A172 (cell line): ENCODE measurements around the gene TULP4. TPM values are rescaled to one million over a fixed set of nuclear protein-coding genes. Genes with fewer than 3 reads are reported as not detected.
"Not testable (repeated sequence)": the region's sequence is repeated elsewhere in the genome, so short reads cannot be mapped to it uniquely, and the experiment has no call there.

Experiments used
- DNase-seq: peaks from one replicate; pipeline ENCODE4 v3.0.0-alpha.2; 2015; ENCODE audit warnings: low spot score
- total RNA-seq: library from RNA; depleted of rRNA; stranded (reverse); fragments of >200 nt; shearing (Covaris generic); gene quantifications from 2 replicates; pipeline ENCODE4 v1.2.3, GENCODE V29; 2014

TULP4 gene
- total RNA-seq, 1 experiment from 2014 or later = 47.7 TPM

DNA sequence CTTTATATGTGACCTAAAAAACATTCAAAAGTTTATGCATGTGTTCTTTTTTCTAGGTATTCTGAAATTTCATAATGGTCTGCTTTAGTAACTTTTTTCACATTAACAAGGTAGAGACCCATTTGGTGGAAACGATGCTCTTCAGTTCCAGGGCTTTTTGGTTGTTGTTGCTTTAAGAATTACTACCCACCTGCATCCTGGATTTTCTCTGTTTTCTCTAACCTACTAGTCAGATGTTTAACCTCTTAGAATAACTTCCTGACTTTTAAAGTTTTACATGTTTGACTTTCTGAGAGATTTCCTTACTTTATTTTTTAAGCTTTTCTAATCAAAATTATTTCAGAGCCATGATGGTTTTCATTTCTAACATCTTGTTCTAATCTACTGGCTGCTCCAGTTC, 14.9 kb downstream of the TULP4 start:
- no peak for DNase-seq

DNA sequence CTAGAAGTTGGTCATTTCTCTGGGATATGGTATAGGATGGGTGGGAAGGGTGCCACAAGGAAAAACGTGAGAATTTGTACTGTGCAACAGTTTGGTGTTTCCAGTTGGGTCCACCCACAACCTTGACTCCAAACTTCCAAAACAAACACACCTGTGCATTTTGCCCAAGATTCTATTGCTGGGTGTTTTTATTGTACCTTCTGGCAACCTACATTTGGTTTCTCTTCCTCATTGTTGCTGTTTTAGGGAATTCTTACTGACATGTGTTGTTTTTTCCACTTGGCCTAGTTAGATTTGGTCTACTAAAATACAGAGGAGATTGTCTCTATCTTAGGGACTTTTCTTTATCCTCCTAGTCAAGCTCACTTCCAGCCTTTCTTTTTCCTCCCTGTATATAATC, 16.7 kb downstream of the TULP4 start:
- DNase-seq = no peak

DNA sequence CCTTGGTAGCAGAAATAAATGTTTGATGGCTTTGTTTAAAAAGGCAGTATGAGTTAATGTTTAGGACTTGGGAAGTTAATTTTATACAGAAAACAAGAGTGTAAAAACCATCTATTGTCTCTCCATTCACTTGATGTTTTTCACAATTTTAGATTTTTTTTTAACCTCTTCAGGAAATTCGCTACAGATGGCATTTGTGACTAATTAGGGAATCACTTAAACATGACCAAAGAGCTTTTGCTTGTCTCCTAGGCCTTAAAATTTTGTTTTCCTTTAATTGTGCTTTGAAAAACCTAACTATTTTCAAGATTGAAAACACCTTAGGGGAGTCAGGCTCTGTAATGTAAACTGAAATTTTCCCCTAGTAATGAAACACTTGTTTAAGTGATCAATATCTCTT, 17.3 kb downstream of the TULP4 start:
- DNase-seq = no peak

DNA sequence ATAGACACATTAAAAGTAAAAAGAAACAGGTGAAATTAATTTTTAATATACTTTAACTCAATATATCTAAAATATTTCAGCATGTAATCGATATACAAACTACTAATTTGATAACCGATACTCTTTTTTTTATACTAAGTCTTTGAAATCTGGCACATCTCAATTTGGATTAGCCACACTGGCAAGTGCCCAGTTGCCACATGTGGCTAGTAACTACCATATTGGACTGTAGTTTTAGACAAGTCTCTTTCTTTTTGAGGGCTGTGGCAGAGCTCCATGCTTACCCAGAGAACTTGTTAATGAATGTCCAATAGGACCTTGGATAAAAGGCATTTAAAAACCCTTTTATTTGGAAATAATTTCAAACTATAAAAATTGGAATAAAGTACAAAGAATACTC, 17.8 kb downstream of the TULP4 start:
- DNase-seq = no peak

DNA sequence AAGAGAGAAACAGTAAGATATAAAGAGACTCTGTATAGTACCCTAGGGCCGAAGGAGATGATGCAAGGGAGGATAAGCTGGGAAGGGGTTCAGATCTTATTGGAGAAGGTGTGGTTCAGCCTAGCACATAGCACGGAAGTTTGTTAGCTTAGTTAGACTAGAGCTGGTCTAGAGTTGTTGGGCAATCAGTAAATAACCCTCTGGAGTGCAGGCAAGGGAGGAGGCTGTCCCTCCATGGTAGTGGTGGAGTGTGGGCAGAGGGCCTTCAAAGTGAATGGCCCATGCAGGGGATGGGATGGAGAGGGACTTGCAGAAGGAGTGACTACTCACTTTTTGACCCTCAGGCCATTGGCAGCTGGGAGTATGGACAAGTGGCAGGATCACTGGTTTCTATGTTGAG, 20.0 kb downstream of the TULP4 start:
- no peak for DNase-seq

DNA sequence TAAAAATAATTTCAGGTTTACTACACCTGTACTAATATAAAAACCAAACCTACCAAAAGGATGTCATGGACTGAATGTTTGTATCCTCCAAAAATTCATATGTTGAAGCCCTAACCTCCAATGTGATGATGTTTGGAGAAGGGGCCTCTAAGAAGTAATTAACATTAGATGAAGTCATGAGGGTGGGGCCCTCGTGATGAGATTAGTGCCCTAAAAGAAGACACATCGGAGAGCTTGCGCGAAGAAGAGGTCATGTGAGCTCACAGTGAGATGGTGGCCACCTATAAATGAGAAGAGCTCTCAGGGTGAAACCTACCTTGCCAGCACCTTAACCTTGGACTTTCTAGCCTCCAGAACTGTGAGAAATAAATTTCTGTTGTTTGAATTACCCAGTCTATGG, 20.8 kb downstream of the TULP4 start:
- no peak for DNase-seq

DNA sequence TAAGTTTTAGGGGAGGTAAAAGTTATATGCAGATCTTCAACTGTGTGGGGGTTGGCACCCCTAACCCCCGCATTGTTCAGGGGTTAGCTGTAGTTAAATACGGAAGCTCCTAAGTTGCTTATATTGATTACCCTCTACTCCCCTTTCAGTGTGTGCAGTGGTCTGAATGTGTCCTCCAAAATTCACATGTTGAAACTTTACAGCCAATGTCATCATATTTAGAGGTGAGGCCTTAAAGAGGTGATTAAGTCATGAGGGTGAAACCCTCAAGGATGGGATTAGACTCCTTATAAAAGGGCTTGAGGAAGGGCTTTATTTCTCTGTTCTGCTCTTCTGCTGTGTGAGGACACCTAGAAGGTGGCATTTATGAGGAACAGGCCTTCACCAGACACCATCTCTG, 22.3 kb downstream of the TULP4 start:
- DNase-seq = no peak

DNA sequence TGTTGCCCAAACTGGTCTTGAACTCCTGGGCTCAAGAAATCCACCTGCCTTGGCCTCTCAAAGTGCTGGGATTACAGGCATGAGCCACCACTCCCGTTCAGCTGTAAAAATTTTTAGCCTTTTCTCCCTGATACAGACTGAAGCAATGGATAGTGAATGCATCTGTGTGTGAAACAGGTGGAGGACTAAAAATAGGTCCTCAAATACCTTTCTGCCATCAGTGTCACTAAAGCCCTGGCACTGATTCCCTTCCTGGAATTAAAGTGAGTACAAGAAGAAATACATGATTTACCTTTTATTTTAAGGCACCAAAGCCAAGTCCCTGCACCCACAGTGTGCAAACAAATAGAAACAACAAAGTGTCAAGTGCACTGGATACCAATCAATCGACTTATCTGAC, 25.1 kb downstream of the TULP4 start:
- no peak for DNase-seq

DNA sequence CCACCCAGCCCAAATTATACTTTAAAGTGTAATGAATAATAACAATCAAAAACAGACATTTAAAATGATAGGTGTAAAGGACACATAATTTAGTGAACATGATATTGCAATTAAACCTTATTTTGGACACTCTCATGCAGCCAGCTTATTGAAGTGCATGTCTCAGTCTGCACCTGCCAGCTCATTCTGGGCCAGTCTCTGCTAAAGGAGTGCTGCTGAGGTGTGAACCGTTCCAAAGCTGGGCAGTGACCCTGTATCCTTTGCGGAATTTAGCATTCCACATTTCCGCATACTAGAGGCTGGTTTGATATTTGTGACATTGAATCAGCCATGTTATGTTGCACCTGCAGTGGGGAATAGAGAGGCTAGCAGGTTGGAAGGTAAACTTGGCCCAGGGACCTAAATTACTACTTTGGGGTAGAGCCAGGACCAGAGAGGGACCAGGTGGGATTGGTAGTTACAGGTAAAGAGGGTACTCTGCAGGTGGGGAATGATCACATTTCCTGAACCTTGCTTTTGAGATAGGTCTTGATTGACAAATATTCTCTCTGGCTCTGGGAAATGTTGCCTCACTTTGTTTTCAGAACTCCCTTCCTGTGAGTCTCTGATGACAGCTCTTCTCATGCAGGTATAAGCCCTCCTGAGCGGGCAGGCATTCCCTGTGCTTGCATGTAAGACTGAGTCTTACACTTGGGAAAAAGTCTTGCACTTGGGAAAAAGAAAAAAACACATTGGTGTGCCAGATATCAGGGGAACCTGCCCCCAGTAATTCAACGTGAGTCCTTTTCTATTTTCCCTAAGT, 26.2 kb downstream of the TULP4 start:
- DNase-seq = no peak

DNA sequence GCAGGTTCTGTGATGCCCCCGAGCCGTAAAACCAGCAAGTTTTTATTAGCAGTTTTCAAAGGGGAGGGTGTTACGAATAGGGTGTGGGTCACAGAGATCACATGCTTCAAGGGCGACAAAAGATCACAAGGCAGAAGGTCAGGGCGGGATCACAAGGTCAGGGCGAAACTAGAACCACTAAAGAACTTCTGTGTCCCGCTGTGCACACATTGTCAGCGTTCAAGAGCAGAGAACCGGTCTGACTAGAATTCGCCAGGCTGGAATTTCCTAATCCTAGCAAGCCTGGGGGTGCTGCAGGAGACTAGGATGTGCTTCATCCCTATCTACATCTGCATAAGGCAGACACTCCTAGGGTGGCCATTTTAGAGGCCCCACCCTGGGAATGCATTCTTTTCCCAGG, 26.9 kb downstream of the TULP4 start:
- DNase-seq = not testable (repeated sequence)

DNA sequence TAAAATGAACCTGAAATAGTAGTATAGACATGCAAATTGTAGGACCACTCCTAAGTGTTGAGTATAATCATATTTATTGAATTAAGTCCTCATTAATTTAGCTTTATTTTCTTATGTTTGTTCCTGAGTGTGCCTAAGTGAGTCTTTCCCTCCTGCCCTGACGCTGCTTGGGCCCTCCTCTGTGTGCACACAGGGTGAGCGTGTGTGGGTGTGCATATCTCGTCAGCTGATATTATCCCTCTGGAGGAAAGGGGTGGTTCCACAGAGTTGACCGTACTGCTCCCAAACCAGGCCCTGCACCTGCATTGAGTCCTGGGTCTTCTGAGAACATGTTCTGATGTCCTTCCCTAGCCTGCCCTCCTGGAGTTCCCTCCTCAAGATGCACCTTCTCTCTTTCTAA, 28.0 kb downstream of the TULP4 start:
- DNase-seq = no peak

DNA sequence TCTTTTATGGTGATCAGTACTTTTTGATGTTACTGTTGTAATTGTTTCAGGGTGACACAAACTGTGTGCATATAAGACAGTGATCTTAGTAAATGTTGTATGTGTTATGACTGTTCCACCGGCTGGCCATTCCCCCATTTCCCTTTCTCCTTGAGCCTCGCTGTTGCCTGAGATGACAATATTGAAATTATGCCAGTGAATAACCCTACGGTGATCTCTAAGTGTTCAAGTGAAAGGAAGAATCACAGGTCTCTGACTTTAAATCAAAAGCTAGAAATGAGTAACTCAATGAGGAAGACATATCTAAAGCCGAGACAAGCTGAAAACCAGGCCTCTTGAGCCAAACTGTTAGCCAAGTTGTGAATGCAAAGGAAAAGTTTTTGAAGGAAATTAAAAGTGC, 32.3 kb downstream of the TULP4 start:
- DNase-seq = no peak

DNA sequence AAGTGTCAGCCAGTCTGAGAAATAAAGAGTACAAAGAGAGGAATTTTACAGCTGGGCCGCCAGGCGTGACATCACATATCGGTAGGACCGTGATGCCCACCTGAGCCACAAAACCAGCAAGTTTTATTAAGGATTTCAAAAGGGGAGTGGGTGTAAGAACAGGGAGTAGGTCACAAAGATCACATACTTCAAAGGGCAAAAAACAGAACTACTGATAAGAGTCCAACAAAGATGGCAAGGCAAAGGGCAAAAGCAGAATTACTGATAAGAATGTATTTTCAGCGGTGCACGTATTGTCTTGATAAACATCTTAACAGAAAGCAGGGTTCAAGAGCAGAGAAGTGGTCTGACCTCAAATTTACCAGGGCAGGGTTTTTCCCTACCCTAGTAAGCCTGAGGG, 33.2 kb downstream of the TULP4 start:
- DNase-seq = not testable (repeated sequence)

DNA sequence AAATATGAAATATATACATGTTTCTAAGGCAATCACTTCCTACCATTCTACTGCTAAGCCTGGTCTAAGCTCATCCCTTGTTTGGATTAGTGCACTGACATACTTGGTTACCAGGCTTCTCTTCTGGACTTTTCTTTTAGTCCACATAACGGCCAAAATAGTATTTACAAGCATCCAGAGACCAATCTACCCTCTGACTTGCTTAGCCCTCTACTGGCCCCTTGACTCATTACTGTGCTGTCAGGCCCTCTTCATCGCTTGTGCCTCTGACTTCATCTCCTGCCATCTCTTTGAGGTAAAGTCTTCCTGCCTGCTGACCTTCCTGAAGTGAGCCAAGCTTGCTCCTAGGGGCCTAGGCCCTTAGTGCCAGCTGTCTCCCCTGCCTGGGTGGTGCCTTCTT, 35.1 kb downstream of the TULP4 start:
- no peak for DNase-seq

DNA sequence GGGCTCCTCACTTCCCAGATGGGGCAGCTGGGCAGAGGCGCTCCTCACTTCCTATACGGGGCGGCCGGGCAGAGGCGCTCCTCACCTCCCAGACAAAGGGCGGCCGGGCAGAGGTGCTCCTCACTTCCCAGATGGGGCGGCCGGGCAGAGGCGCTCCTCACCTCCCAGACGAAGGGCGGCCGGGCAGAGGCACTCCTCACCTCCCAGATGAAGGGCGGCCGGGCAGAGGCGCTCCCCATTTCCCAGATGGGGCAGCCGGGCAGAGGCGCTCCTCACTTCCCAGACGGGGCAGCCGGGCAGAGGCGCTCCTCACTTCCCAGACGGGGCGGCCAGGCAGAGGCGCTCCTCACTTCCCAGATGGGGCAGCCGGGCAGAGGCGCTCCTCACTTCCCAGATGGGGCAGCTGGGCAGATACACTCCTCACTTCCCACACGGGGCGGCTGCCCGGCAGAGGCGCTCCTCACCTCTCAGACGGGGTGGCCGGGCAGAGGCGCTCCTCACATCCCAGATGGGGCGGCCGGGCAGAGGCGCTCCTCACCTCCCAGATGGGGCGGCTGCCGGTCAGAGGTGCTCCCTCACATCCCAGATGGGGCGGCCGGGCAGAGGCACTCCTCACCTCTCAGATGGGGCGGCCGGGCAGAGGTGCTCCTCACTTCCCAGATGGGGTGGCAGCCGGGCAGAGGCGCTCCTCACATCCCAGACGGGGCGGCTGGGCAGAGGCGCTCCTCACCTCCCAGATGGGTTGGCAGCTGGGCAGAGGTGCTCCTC, 36.7 kb downstream of the TULP4 start:
- not testable (repeated sequence) for DNase-seq

DNA sequence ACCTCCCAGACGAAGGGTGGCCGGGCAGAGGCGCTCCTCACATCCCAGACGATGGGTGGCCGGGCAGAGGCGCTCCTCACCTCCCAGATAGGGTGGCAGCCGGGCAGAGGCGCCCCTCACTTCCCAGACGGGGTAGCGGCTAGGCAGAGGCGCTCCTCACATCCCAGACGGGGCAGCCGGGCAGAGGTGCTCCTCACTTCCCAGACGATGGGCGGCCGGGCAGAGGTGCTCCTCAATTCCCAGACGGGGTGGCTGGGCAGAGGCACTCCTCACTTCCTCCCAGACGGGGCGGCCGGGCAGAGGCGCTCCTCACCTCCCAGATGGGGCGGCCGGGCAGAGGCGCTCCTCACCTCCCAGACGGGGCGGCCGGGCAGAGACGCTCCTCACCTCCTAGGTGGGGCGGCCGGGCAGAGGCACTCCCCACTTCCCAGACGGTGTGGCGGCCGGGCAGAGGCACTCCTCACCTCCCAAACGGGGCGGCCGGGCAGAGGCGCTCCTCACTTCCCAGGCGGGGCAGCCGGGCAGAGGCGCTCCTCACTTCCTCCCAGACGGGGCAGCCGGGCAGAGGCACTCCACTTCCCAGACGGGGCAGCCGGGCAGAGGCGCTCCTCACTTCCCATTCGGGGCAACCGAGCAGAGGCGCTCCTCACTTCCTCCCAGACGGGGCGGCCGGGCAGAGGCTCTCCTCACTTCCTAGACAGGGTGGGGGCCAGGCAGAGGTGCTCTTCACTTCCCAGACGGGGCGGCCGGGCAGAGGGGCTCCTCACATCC, 37.4 kb downstream of the TULP4 start:
- not testable (repeated sequence) for DNase-seq

DNA sequence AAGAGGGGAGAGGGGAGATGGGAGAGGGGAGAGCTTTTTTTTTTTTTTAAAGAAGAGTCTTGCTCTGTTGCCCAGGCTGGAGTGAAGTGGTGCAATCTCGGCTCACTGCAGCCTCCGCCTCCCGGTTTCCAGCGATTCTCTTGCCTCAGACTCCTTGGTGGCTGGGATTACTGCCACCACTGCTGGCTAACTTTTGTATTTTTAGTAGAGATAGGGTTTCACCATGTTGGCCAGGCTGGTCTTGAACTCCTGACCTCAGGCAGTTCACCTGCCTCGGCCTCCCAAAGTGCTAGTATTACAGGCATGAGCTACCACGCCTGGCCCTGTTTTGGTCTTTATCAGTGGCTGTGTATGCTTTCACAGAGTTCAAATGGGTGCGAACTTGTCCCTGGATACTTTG, 38.5 kb downstream of the TULP4 start:
- DNase-seq = not testable (repeated sequence)

DNA sequence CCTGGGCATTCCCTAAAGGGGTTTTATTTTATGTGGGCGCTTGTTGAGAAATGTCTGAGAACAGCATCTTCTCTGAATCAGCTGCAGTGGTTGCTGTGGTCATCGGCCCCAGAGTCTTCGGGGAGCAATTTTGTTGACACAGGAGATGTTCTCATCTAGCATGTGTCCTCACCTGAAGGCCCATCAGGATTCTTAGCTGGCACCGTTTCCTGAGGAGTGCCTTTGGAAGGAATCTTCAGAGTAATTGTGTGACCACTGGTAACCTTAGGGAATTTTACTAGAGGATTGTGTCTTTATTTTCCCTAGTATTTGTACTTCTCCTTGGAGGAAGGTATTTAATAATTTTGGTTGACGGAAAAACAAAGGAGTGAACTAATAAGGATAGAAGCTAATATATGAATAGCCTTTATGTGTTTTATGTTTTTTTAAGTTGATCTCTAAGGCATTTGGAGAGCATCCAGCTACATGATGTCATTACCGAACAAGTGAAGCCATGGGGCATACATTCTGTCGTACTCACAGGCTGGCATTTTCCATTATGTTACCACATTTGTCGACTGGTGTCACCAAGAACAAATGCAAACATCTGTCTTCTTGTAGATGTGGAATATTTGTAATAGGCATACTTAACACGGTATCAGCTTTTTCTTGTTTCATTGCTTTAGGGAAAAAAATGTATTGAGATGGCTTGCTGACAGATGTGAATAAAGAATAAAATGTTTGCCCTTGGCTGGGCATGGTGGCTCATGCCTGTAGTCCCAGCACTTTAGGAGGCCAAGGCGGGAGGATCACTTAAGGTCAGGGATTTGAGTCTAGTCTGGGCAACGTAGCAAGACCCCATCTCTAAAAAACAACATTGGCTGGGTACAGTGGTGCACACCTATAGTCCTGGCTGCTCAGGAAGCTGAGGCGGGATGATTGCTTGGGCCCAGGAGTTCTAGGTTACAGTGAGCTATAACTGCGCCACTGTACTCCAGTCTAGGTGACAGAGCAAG, 41.9 kb downstream of the TULP4 start:
- DNase-seq = peak; percentile 10

DNA sequence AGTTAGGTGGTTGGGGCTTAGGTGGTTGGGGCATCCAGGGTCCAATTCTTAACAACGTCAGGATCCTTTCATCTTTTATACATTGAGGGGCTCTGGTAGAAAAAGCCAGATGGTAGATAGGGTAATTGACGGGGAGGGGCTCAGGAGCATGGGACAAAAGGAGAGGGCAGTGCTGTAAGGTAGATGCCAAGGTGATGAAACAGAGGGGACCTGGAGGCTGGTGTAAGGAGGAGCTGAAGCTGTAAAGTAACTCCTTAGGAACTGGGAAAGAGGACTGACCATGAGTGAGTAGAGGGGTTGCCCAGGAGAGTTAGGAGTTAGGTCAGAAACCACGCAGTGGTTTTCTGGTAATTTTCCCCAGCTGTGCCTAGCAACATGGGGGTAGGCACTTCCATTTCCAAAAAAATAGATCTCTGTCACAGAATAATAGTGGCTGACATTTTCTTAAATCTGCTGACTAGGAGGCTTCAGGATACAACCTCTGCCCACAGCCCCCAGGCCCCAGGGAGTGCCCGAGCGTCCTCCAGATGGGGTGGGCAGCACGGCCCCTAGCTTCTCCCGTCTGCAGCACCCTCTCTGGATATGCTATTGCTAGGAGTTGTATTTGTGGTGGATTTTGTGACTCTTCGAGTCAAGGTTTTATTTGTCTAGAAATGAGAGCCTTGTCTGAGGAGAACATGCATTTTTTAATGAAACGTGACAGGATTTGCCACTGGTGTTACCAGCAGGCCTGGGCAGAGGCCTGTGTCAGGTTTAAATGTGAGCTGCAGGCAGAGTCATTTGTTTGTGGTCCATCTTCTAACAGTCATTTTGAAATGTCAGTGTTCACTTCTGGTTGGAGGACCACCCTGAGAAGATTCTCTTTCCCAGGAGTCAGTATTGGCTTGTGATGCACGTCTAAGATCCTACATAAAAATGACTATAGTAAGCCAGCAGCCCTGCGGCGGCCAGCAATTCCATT, 44.6 kb downstream of the TULP4 start:
- DNase-seq = no peak

DNA sequence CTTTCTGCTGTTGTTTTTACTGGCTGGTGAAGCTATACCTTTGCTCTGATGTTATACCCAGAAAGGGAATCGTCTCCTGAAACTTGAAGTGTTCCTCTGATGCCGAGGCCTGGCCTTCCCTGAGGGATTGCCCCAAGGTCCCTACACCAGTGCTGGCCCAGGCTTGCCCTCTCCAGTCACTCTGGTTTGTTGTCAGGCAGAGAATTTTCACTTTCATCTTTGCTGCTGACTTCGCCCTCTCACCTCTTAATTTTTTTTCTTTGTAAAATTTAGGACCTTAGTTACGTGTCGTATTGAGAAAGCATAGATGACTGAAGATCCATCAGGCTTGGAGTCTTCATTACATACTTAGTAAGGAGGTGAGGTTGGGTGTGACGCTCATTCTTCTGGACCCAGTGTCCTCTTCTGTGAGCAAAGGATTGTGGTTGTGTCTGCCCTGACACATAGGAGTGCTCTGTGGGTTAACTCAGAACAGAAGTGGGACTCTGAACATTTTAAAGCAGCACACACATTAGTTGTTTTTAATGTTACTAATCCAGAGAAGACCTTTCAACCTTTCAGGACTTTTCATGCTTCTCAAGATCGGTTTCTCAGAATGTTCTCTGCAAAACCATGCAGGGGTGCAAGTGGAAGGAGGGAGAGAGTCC, 45.4 kb downstream of the TULP4 start:
- DNase-seq = no peak
